HuH-7 (cell line): ENCODE results near the gene TNNI3K.

Source experiments
- DNase-seq: peaks from one replicate; pipeline ENCODE4 v3.0.0; 2011; ENCODE audit warnings: low spot score

The TNNI3K gene

GRCh38 chr1:74437035-74437434, 201.8 kb downstream of the TNNI3K start:
- no peak for DNase-seq

- no peak for DNase-seq
Observed at GRCh38 chr1:74452035-74452434, 216.8 kb downstream of the TNNI3K start.

GRCh38 chr1:74453277-74453676, 218.1 kb downstream of the TNNI3K start:
- DNase-seq, result no peak

GRCh38 chr1:74455390-74455789, 220.2 kb downstream of the TNNI3K start:
- no peak for DNase-seq

- no peak for DNase-seq
Observed at GRCh38 chr1:74457253-74457652, 222.1 kb downstream of the TNNI3K start.

GRCh38 chr1:74463333-74463988, 228.3 kb downstream of the TNNI3K start:
- DNase-seq, result no peak

- no peak for DNase-seq
Observed at GRCh38 chr1:74464037-74464436, 228.8 kb downstream of the TNNI3K start.

GRCh38 chr1:74465193-74465681, 230.1 kb downstream of the TNNI3K start:
- no peak for DNase-seq

GRCh38 chr1:74467786-74468377, 232.7 kb downstream of the TNNI3K start:
- no peak for DNase-seq

GRCh38 chr1:74468982-74469603, 233.9 kb downstream of the TNNI3K start:
- peak; percentile 58 for DNase-seq

GRCh38 chr1:74470251-74470650, 235.1 kb downstream of the TNNI3K start:
- no peak for DNase-seq

GRCh38 chr1:74470936-74471335, 235.7 kb downstream of the TNNI3K start:
- no peak for DNase-seq

- no peak for DNase-seq
Observed at GRCh38 chr1:74471470-74471869, 236.3 kb downstream of the TNNI3K start.

GRCh38 chr1:74474585-74474984, 239.4 kb downstream of the TNNI3K start:
- no peak for DNase-seq

GRCh38 chr1:74478979-74479378, 243.8 kb downstream of the TNNI3K start:
- no peak for DNase-seq

- DNase-seq, result no peak
Observed at GRCh38 chr1:74480068-74480467, 244.9 kb downstream of the TNNI3K start.

GRCh38 chr1:74481607-74482006, 246.4 kb downstream of the TNNI3K start:
- no peak for DNase-seq

GRCh38 chr1:74485622-74486021, 250.4 kb downstream of the TNNI3K start:
- no peak for DNase-seq

- DNase-seq, result no peak
Observed at GRCh38 chr1:74486036-74486435, 250.8 kb downstream of the TNNI3K start.

- DNase-seq, result no peak
Observed at GRCh38 chr1:74496669-74497068, 261.5 kb downstream of the TNNI3K start.

- DNase-seq, result no peak
Observed at GRCh38 chr1:74498901-74499300, 263.7 kb downstream of the TNNI3K start.

- peak; percentile 1 for DNase-seq
Observed at GRCh38 chr1:74502432-74502831, 267.2 kb downstream of the TNNI3K start.

GRCh38 chr1:74502858-74503257, 267.7 kb downstream of the TNNI3K start:
- DNase-seq, result no peak
